ENCODE results near the gene CARMIL1.
A peak's percentile ranks its signal among the peaks of the same experiment; 100 is the strongest.

CARMIL1 gene

GRCh38 chr6:25340431-25341202, 61.4 kb downstream of the CARMIL1 start:
- DNase-seq, result no peak

- no peak for DNase-seq
Observed at GRCh38 chr6:25341203-25341552, 62.0 kb downstream of the CARMIL1 start.

- DNase-seq, result no peak
Observed at GRCh38 chr6:25341923-25342619, 62.9 kb downstream of the CARMIL1 start.

GRCh38 chr6:25342802-25343201, 63.6 kb downstream of the CARMIL1 start:
- DNase-seq, result no peak

- DNase-seq, result no peak
Observed at GRCh38 chr6:25343984-25344383, 64.8 kb downstream of the CARMIL1 start.

GRCh38 chr6:25344827-25345226, 65.7 kb downstream of the CARMIL1 start:
- DNase-seq, result no peak

GRCh38 chr6:25346064-25346463, 66.9 kb downstream of the CARMIL1 start:
- DNase-seq, result no peak

GRCh38 chr6:25350573-25350972, 71.4 kb downstream of the CARMIL1 start:
- DNase-seq, result no peak

GRCh38 chr6:25351485-25351884, 72.3 kb downstream of the CARMIL1 start:
- DNase-seq, result no peak

GRCh38 chr6:25352285-25352684, 73.1 kb downstream of the CARMIL1 start:
- no peak for DNase-seq

- no peak for DNase-seq
Observed at GRCh38 chr6:25354078-25354932, 75.1 kb downstream of the CARMIL1 start.

GRCh38 chr6:25359191-25359861, 80.2 kb downstream of the CARMIL1 start:
- no peak for DNase-seq

- DNase-seq, result no peak
Observed at GRCh38 chr6:25359891-25360290, 80.7 kb downstream of the CARMIL1 start.

- no peak for DNase-seq
Observed at GRCh38 chr6:25360621-25361020, 81.4 kb downstream of the CARMIL1 start.

- no peak for DNase-seq
Observed at GRCh38 chr6:25363427-25363826, 84.3 kb downstream of the CARMIL1 start.

- DNase-seq, result no peak
Observed at GRCh38 chr6:25365154-25365553, 86.0 kb downstream of the CARMIL1 start.

- DNase-seq, result peak; percentile 20 to 38
Observed at GRCh38 chr6:25366903-25367545, 87.8 kb downstream of the CARMIL1 start.

- DNase-seq, result no peak
Observed at GRCh38 chr6:25369036-25369432, 89.9 kb downstream of the CARMIL1 start.

GRCh38 chr6:25369433-25370177, 90.4 kb downstream of the CARMIL1 start:
- peak; percentile 18 to 24 for DNase-seq

GRCh38 chr6:25370178-25371036, 91.2 kb downstream of the CARMIL1 start:
- DNase-seq, result peak; percentile 23 to 25

GRCh38 chr6:25371037-25371347, 91.8 kb downstream of the CARMIL1 start:
- DNase-seq, result no peak

Measured in stimulated activated CD4-positive, alpha-beta T cell treated with anti-CD3 and anti-CD28 coated beads, Interleukin-2, amount 100 ng/mL, for 24 hours (primary cell).